Measurements from ENCODE around the gene SBK2.

Gene SBK2

DNA sequence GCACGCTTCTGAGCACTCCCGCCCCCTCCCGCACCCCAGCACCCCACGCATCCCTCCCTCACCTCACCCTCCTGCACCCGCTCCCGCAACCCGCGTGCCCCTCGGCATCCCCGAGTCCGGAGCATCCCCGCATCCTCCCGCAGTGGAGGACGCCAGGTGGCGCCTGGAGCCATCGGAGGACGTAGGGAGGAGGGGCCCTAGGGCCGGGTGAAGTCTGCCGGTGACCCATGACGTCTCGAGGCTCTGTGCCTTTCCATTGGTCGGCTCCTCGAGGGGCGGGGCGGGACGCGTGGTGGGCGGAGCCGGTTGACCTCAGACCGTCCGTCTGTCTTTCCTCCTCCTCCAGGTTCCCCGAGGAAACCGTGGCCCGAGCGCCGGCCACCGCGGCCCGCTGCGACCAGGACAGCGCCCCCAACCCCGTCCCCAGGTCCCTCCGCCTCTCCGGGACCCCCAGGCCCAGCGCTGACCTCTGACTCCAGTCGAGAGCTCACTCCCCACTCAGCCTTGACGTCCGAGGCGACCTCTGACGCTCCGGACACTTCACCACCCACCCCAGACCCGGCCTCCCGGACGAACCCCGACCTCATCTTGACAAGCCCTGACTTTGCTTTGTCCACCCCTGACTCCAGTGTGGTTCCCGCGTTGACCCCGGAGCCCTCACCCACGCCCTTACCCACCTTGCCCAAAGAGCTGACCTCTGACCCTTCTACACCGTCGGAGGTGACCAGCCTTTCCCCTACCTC lies 19.9 kb downstream of the SBK2 start:
- DNase-seq (ENCODE audit: low read depth) = peak; percentile 76
- H3K4me3 ChIP-seq (ENCODE audit: low read depth, low read length) = peak overlapping the region; percentile 36
- in situ Hi-C loops (cut with HindIII; ENCODE audit: low sequenced_read_pairs) = no loop called here
- TF ChIP-seq, protein P1, sequence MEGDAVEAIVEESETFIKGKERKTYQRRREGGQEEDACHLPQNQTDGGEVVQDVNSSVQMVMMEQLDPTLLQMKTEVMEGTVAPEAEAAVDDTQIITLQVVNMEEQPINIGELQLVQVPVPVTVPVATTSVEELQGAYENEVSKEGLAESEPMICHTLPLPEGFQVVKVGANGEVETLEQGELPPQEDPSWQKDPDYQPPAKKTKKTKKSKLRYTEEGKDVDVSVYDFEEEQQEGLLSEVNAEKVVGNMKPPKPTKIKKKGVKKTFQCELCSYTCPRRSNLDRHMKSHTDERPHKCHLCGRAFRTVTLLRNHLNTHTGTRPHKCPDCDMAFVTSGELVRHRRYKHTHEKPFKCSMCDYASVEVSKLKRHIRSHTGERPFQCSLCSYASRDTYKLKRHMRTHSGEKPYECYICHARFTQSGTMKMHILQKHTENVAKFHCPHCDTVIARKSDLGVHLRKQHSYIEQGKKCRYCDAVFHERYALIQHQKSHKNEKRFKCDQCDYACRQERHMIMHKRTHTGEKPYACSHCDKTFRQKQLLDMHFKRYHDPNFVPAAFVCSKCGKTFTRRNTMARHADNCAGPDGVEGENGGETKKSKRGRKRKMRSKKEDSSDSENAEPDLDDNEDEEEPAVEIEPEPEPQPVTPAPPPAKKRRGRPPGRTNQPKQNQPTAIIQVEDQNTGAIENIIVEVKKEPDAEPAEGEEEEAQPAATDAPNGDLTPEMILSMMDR (IDR thresholded peaks at IDR 0.05; ENCODE audit: low read depth, low read length, missing control alignments) = peak; percentile 91

DNA sequence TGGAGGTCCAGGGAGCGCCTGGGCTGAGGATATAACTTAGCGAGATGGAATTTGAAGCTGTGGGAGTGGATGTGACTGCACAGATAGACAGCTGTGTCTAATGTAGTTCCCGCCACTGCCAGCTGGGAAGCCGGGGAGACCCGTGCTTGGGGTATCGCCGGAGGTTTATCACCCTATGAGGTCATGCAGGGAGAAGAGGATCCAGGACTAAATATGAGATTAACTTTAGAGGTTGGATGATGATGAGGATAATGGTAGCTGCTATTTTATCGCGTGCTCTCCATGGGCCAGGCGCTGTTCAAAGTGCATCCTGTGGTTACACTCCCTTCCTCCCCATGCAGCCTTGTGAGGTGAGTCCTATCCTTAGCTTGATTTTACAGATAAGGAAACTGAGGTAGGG lies 28.8 kb downstream of the SBK2 start:
- in situ Hi-C loops (cut with HindIII; ENCODE audit: low sequenced_read_pairs) = no loop called here
- no peak for DNase-seq (ENCODE audit: low read depth)
- TF ChIP-seq, protein P1 (IDR thresholded peaks at IDR 0.05; ENCODE audit: low read depth, low read length, missing control alignments) = no peak
- H3K4me3 ChIP-seq (ENCODE audit: low read depth, low read length) = no peak overlapping the region

DNA sequence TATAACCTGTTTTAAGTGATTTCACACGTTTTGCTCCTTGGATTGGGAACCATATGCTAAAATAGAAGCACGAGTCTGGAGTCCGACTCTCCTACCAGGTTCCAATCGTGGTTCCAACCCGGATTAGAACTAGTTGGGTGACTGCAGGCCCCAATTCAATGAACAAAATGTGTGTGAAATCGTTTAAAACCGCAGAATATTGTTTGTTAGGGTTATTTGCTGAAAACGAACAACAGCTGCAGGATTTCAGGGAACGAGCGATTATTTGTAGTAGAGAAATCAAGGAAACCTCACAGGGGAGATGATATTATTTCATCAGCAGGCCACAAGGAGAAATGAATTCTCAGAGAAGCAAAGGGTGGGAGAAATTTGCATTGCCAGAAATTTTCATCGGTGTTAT lies 32.0 kb downstream of the SBK2 start:
- H3K4me3 ChIP-seq (ENCODE audit: low read depth, low read length) = no peak overlapping the region
- in situ Hi-C loops (cut with HindIII; ENCODE audit: low sequenced_read_pairs) = no loop called here
- no peak for DNase-seq (ENCODE audit: low read depth)
- TF ChIP-seq, protein P1 (IDR thresholded peaks at IDR 0.05; ENCODE audit: low read depth, low read length, missing control alignments) = no peak

DNA sequence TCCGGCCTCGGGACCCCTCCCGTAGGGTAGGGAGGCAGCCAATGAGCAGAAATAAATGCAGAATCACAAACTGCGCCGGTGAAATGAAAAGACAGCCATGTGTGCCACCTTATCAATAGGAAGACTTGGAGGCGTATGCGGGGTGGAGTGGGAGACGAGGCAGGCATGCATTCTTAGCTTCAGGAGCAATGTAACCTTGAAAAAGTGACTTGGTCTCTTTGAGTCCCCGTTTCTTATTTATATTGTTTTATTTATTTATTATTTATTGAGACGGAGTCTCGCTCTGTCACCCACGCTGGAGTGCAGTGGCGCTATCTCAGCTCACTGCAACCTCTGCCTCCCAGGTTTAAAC lies 32.7 kb downstream of the SBK2 start:
- TF ChIP-seq, protein P1 (IDR thresholded peaks at IDR 0.05; ENCODE audit: low read depth, low read length, missing control alignments) = no peak
- H3K4me3 ChIP-seq (ENCODE audit: low read depth, low read length) = no peak overlapping the region
- DNase-seq (ENCODE audit: low read depth) = no peak
- in situ Hi-C loops (cut with HindIII; ENCODE audit: low sequenced_read_pairs) = no loop called here

DNA sequence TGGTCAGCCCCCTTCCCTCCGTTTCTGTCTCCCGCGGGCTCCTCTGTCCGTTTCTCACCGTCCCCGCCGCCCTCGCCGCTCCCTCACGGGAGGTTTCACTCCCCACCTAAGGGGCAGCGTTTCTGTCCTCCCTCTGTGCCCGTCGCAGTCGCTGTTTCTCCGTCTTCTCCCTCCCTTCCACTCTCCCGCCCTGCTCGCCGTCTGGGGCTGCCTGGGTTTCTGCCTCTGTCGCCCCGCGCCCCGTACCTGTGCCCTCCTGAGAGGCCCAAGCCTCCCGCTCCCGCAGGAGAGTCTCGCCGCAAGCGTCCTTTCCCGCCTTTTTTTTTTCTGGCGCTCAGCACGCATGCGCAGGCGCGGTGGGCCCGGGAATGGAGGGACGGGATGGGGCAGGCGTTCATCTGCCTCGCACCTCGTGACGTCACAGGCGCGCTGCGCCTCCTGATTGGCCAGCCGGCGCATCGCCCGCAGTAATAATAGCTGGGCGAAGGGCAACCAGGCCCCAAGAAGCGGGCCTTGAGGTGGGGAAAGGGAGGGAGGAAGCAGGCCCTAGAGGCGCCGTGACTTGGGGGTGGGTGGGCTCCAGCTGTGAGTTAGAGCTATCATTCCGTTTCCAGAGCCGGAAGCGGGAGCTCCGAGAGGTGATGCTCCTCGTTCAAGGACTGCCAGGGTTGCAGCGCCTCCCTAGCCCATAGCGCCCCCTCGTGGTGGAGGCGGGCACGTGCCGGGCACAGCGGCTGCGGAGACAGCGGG lies 33.3 kb downstream of the SBK2 start:
- peak overlapping the region; percentile 38 for H3K4me3 ChIP-seq (ENCODE audit: low read depth, low read length)
- TF ChIP-seq, protein P1 (IDR thresholded peaks at IDR 0.05; ENCODE audit: low read depth, low read length, missing control alignments) = peak; percentile 94
- peak; percentile 77 for DNase-seq (ENCODE audit: low read depth)
- in situ Hi-C loops (cut with HindIII; ENCODE audit: low sequenced_read_pairs) = no loop called here

DNA sequence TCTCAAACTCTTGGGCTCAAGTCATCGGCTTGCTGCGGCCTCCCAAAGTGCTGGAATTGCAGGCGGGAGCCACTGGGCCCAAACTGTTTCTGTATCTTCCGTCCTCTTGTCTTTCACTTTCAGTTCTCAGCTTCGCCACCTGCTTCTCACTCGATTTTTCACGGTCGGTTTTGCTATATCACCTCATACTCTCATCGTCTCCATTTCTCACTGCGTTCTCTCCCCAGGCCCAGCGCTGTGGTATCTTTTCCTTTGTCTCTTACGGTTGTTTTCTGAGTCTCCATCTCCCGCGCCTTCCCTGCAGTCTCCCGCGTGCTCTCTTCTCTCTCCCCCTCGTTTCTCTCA lies 33.8 kb downstream of the SBK2 start:
- in situ Hi-C loops (cut with HindIII; ENCODE audit: low sequenced_read_pairs) = no loop called here
- DNase-seq (ENCODE audit: low read depth) = no peak
- no peak overlapping the region for H3K4me3 ChIP-seq (ENCODE audit: low read depth, low read length)
- TF ChIP-seq, protein P1 (IDR thresholded peaks at IDR 0.05; ENCODE audit: low read depth, low read length, missing control alignments) = no peak

All from astrocyte of the cerebellum (primary cell).